HK-2 (cell line): Measurements from ENCODE around the gene GPT2.

Experiments
- DNase-seq: peaks from one replicate; pipeline ENCODE4 v3.0.0-alpha.2; 2018; ENCODE audit not compliant: unreplicated experiment

The GPT2 gene

GRCh38 chr16:46883690-46884512 lies at the start of gene GPT2:
GPT2 (plus strand) TSS chr16:46884362; CDS start chr16:46884716, 354 bp downstream.
- peak; percentile 99 for DNase-seq

- DNase-seq, result no peak
Observed at GRCh38 chr16:46836534-46837530, 47.3 kb upstream of the GPT2 start.

GRCh38 chr16:46839986-46840443 lies 44.1 kb upstream of the GPT2 start:
- DNase-seq, result no peak

GRCh38 chr16:46842192-46842895 lies 41.8 kb upstream of the GPT2 start:
- DNase-seq, result no peak

GRCh38 chr16:46843898-46844642 lies 40.1 kb upstream of the GPT2 start:
- DNase-seq, result no peak

GRCh38 chr16:46844771-46845170 lies 39.4 kb upstream of the GPT2 start:
- DNase-seq, result no peak

- no peak for DNase-seq
Observed at GRCh38 chr16:46845952-46846351, 38.2 kb upstream of the GPT2 start.

DNA sequence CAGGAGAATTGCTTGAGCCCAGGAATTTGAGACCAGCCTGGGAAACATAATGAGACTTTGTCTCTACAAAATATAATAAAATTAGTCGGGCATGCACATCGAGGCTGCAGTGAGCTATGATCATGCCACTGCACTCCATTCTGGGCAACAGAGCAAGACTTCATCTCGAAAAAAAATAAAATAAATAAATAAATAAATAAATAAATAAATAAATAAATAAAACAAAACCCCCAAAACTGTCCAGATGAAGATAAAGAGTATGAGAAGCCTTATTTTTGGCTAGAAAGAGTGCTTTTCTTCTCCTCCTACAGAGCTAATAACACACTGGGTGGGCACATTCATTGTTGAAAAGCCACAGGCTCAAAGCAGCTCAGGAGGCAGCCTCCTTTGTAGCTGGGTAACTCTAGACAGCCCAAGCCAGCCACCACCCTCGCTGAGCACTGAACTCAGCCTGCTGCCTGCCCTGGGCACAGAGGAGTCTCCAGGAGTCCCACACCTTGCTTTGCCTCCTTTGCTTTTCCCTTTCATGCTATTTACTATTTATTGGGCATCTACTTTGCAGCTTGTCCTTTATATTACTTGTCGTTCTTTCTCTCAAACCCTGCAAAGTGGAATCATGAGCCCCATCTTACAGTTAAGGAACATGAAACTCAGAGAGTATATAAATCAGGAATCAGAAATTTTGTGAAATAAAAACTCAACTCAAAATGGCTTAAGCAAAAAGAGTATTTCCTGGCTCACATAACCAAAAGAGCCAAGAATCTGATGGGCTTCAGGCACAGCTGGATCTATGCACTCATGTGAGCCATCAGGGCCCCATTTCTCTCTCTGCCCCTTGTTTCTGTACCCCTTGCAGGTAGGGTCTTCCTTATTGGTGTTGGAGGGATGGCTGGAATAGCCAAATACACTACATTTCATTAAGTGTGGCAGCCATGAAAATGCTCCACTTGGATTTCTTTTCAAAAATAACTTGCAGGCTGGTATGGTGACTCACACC lies 35.1 kb upstream of the GPT2 start:
- DNase-seq, result no peak

- DNase-seq, result no peak
Observed at GRCh38 chr16:46850619-46851555, 33.3 kb upstream of the GPT2 start.

DNA sequence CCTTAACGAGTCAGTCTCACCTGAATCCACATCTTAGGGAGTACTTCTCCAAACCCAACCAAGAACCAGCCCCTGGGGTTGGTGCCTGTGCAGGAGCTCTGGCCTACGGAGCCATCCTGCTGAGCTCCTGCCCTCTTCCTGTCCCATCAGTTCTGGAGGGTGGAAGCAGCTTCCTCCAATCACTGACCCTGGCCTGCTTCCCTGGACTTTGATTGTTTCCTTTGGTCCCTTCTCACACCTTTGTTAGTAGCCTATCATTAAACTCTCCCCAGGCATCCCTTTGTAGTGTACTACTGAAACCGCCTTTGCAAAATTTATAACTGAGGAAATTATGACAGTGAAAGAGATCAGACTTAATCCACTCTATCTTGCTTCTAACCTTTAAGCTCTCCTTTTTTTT lies 32.0 kb upstream of the GPT2 start:
- no peak for DNase-seq

DNA sequence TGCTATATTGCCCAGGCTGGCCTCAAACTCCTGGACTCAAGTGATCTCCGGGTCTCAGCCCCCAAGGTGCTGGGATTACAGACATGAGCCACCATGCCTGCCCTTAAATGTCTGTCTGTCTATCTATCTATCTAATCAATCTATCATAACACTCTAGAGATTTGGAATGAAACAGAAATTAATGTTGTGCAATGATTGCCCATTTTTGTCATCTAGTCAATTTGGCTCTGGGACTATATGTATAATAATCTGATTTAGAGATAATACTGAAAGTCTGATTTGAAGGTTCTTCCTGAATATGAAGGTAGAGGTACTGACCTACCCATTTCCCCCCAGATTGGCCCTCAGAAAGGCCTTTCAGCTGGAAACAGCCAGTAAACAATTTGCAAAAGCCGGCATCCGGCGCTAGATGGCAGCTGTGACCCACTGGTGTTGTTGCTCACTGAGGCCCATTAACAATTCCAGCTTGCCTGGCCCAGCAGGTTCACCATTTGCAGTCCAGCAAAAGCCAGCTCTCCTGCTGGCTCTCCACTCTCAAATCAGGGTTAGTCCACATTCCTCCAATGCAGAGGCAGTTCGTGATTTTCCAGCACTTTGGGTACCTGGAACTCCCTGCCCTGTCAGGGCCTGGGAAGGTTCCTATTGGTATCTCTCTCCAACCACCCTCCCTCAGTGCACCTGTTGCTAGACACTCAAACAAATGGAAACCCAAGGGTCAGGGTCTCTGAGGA lies 30.3 kb upstream of the GPT2 start:
- DNase-seq, result peak; percentile 63

DNA sequence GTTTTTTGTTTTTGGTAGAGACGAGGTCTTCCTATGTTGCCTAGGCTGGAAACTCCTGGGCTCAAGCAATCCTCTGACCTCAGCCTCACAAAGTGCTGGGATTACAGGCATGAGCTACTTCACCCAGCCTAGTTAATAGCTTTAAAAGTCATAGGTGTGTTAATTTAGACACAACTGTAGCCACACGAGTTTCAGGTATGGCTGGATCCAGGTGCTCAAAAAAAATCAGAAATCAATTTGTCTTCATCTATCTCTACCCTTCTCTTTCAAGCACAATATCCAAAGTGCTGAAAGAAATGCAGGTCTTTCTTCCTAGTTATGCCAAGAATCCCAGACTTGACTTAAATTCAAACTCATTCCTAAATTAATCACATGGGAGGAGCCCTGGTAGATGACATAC lies 29.3 kb upstream of the GPT2 start:
- no peak for DNase-seq

- no peak for DNase-seq
Observed at GRCh38 chr16:46855389-46855788, 28.8 kb upstream of the GPT2 start.

- DNase-seq, result peak; percentile 20
Observed at GRCh38 chr16:46857368-46857945, 26.7 kb upstream of the GPT2 start.

- no peak for DNase-seq
Observed at GRCh38 chr16:46858151-46858550, 26.0 kb upstream of the GPT2 start.

DNA sequence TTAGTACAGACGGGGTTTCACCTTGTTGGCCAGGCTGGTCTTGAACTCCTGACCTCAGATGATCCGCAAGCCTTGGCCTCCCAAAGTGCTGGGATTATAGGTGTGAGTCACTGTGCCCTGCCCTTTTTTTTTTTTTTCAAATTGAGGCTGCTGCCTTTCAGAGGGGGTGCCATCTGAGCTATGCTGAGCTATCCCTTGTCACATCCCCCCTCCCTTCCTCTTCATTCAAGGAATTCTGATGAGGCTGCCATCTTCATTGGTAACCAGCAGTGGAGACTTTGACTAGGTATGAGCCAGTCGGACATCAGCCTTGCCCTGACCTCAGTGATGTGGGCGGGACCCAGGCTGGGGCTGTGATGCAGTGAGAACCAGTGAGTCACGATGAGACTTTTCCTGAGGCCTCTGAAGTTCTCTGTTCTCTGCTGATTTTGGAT lies 24.4 kb upstream of the GPT2 start:
- peak; percentile 84 for DNase-seq

GRCh38 chr16:46862555-46863447 lies 21.4 kb upstream of the GPT2 start:
- DNase-seq, result no peak
